Thyroid gland (tissue), 4 donors: ENCODE results near the gene ITLN1.

ENCODE experiments used
- POLR2A ChIP-seq, 2 donors: fragments of 450-650 bp; IDR thresholded peaks; one replicate each; pipeline ENCODE4 v1.6.1; 2017; ENCODE audit warnings: antibody characterized with exemption in 2 of 2, mild to moderate bottlenecking in 2 of 2, moderate library complexity in 1 of 2
- TF ChIP-seq, protein P1 (sequence below), 6 experiments: fragments of 200-600 bp in 3 of 6; fragments of 450-650 bp in 3 of 6; sonication (generic) in 3 of 6; IDR thresholded peaks; one replicate each; pipeline ENCODE4 v1.5.1; 2016 to 2019; ENCODE audit warnings: antibody characterized with exemption in 6 of 6, mild to moderate bottlenecking in 2 of 6, inconsistent platforms in 1 of 6, moderate library complexity in 1 of 6

DNA sequence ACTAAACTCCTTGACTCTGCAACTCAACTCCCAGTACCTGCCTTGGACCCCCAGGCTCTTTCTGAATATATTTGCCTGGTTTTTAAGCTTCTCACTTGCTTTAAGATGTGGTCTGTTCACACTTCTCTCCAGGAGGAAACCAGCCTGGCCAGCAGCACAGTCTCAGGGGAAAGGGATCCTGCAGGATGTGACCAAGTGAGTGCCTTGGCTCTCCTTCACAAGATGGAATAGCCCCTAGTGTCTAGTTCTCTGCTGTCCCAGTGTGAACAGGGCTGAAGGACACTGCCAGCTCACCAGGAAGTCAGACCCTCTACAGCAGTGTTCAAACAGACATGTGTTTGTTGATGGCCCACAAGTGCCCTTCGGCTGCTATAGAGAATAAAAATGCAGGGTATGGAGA, 55.2 kb downstream of the ITLN1 start:
- TF ChIP-seq, protein P1, sequence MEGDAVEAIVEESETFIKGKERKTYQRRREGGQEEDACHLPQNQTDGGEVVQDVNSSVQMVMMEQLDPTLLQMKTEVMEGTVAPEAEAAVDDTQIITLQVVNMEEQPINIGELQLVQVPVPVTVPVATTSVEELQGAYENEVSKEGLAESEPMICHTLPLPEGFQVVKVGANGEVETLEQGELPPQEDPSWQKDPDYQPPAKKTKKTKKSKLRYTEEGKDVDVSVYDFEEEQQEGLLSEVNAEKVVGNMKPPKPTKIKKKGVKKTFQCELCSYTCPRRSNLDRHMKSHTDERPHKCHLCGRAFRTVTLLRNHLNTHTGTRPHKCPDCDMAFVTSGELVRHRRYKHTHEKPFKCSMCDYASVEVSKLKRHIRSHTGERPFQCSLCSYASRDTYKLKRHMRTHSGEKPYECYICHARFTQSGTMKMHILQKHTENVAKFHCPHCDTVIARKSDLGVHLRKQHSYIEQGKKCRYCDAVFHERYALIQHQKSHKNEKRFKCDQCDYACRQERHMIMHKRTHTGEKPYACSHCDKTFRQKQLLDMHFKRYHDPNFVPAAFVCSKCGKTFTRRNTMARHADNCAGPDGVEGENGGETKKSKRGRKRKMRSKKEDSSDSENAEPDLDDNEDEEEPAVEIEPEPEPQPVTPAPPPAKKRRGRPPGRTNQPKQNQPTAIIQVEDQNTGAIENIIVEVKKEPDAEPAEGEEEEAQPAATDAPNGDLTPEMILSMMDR (IDR thresholded peaks at IDR 0.05): no peak
- TF ChIP-seq POLR2A (IDR thresholded peaks at IDR 0.05): no peak
